Tibial nerve (tissue), 4 donors: ENCODE measurements around the gene FUT8.

ENCODE experiments used
- CTCF ChIP-seq, 5 experiments: fragments of 200-600 bp in 3 of 5; fragments of 450-650 bp in 2 of 5; sonication (generic) in 3 of 5; IDR thresholded peaks; one replicate each; pipeline ENCODE4 v1.5.1; 2016 to 2019; ENCODE audit warnings: antibody characterized with exemption in 5 of 5, mild to moderate bottlenecking in 3 of 5, moderate library complexity in 2 of 5
- EP300 ChIP-seq, 2 donors: sonication (generic); formaldehyde crosslinking; IDR thresholded peaks; one replicate each; pipeline ENCODE4 v1.6.1; 2017; ENCODE audit warnings: antibody characterized with exemption in 2 of 2, mild to moderate bottlenecking in 1 of 2
- POLR2A ChIP-seq, 2 donors: fragments of 450-650 bp; IDR thresholded peaks; one replicate each; pipeline ENCODE4 v1.6.1; 2017; ENCODE audit warnings: antibody characterized with exemption in 2 of 2, mild to moderate bottlenecking in 2 of 2, moderate library complexity in 2 of 2

GRCh38 chr14:65676361-65677014 is 264.0 kb downstream of the FUT8 start:
- TF ChIP-seq CTCF (IDR thresholded peaks at IDR 0.05) (no peak), EP300 (IDR thresholded peaks at IDR 0.05) (no peak), POLR2A (IDR thresholded peaks at IDR 0.05) (no peak)
